Measurements from ENCODE around the gene SIGLEC7. TPM values are rescaled to one million over a fixed set of nuclear protein-coding genes. Genes with fewer than 3 reads are reported as not detected.

Gene SIGLEC7
- polyA plus RNA-seq, 1 of the 3 experiments (the other 2 are of a cell fraction), result not detected

GRCh38 chr19:51135004-51135403, 7.1 kb upstream of the SIGLEC7 start:
- H3K9me3 ChIP-seq, result no peaks in the 10 kb centered on the region
- no peak for DNase-seq
- no peak overlapping the region for H3K4me2 ChIP-seq
- peaks cover 32% of the 10 kb centered on the region for H3K27me3 ChIP-seq (ENCODE audit: insufficient read depth)
- no peaks in the 10 kb centered on the region for H3K36me3 ChIP-seq (replicated peaks in 1 of 2; ENCODE audit: control insufficient read depth in 1 of 2, insufficient read depth in 2 of 2, low read length in 1 of 2)
- POLR2A ChIA-PET, result no interaction called here
- no peak overlapping the region for H3K4me3 ChIP-seq (ENCODE audit: low read depth in 2 of 2, low read length in 1 of 2)
- H2AFZ ChIP-seq (ENCODE audit: low read depth), result no peak overlapping the region
- CTCF ChIA-PET, result interaction anchor here (0.6 to 1.1 kb wide), 2 partner anchors 24 to 51 kb away, joined by 3 to 4 read pairs; no protein-coding TSS in a partner anchor
- no peaks in the 10 kb centered on the region for H3K9me2 ChIP-seq
- no peaks in the 10 kb centered on the region for H4K20me1 ChIP-seq (ENCODE audit: insufficient read depth)
- no peaks in the 10 kb centered on the region for H3K79me2 ChIP-seq (ENCODE audit: insufficient read depth)
- no peak overlapping the region for H3K9ac ChIP-seq
- no peak for TF ChIP-seq TAF1 (IDR thresholded peaks at IDR 0.05; ENCODE audit: borderline replicate concordance, low read depth, low read length)
- no peak for TF ChIP-seq GATA2 (CRISPR knock-in tag; IDR thresholded peaks at IDR 0.05)
- TF ChIP-seq FOSL2 (IDR thresholded peaks at IDR 0.05; ENCODE audit: borderline replicate concordance, low read depth), result no peak
- no peak for TF ChIP-seq ZBTB33 (IDR thresholded peaks at IDR 0.05; ENCODE audit: borderline replicate concordance, low read depth)
- no peak for TF ChIP-seq REST (IDR thresholded peaks at IDR 0.05; ENCODE audit: low read depth, low read length)
- TF ChIP-seq USF1 (IDR thresholded peaks at IDR 0.05; ENCODE audit: borderline replicate concordance, low read depth), result no peak
- TF ChIP-seq CTCF (IDR thresholded peaks at IDR 0.05), result no peak
- no peak for TF ChIP-seq TCF12 (IDR thresholded peaks at IDR 0.05)
- TF ChIP-seq CHD2 (IDR thresholded peaks at IDR 0.05; ENCODE audit: low read length, partially characterized antibody), result no peak
- TF ChIP-seq JUND (IDR thresholded peaks at IDR 0.05), result no peak
- no peak for TF ChIP-seq FOXJ3 (CRISPR knock-in tag; IDR thresholded peaks at IDR 0.05)
- TF ChIP-seq SMC3 (IDR thresholded peaks at IDR 0.05; ENCODE audit: low read depth, low read length), result no peak
- no peak for TF ChIP-seq NFIC (IDR thresholded peaks at IDR 0.05; ENCODE audit: borderline replicate concordance)
- TF ChIP-seq MXI1 (IDR thresholded peaks at IDR 0.05; ENCODE audit: low read depth, low read length), result no peak
- TF ChIP-seq IRF3 (IDR thresholded peaks at IDR 0.05; ENCODE audit: low read depth, low read length), result no peak
- TF ChIP-seq EZH2phosphoT487 (IDR thresholded peaks at IDR 0.05; ENCODE audit: borderline replicate concordance, low read depth), result no peak
- no peak for TF ChIP-seq RAD21 (IDR thresholded peaks at IDR 0.05; ENCODE audit: low read length)
- no peak for TF ChIP-seq FOXM1 (IDR thresholded peaks at IDR 0.05; ENCODE audit: low read depth)
- no peak for TF ChIP-seq RXRA (IDR thresholded peaks at IDR 0.05; ENCODE audit: borderline replicate concordance, low read depth)
- TF ChIP-seq GABPA (IDR thresholded peaks at IDR 0.05; ENCODE audit: low read depth), result no peak
- H3K27ac ChIP-seq (ENCODE audit: low read depth in 2 of 2, low read length in 1 of 2), result no peak overlapping the region
- 4% methylated on average over 5 of the region's 5 CpGs for WGBS (ENCODE audit: low lambda C conversion rate)
- H3F3A ChIP-seq (replicated peaks; ENCODE audit: insufficient read depth), result no peaks in the 10 kb centered on the region
- no peaks in the 10 kb centered on the region for H3K4me1 ChIP-seq (ENCODE audit: control insufficient read depth in 1 of 2, insufficient read depth in 2 of 2, low read depth in 1 of 2, low read length in 1 of 2)

All from SK-N-SH (cell line).